GM18498 (cell line): ENCODE data around the gene ZYX.
A peak's percentile ranks its signal among the peaks of the same experiment; 100 is the strongest.

Source experiments
- ATAC-seq: cut with Tn5 transposase; IDR thresholded peaks from one replicate; pipeline ENCODE4 v1.9.1; 2021; ENCODE audit warnings: mild to moderate bottlenecking, moderate library complexity; ENCODE audit not compliant: unreplicated experiment

ZYX gene

GRCh38 chr7:143362131-143363015 is 18.8 kb upstream of the ZYX start, which contains the start of gene FAM131B:
Gene FAM131B, minus strand, starts transcription at chr7:143362713. Its CDS starts 110 bp downstream, at chr7:143362603.
- ATAC-seq: peak; percentile 47

- no peak for ATAC-seq
These were observed 17.9 kb upstream of the ZYX start for GRCh38 chr7:143363016-143363937.

- no peak for ATAC-seq
These were observed 13.2 kb upstream of the ZYX start for GRCh38 chr7:143367972-143368371.

GRCh38 chr7:143368387-143368786 is 12.8 kb upstream of the ZYX start:
- no peak for ATAC-seq

- ATAC-seq: no peak
These were observed 11.2 kb upstream of the ZYX start for GRCh38 chr7:143369678-143370651.

GRCh38 chr7:143372070-143372469 is 9.1 kb upstream of the ZYX start:
- ATAC-seq: no peak

GRCh38 chr7:143373255-143373794 is 7.8 kb upstream of the ZYX start:
- no peak for ATAC-seq

GRCh38 chr7:143374561-143374960 is 6.6 kb upstream of the ZYX start:
- ATAC-seq: no peak

- ATAC-seq: no peak
These were observed 5.7 kb upstream of the ZYX start for GRCh38 chr7:143375298-143376034.

GRCh38 chr7:143376396-143376795 is 4.7 kb upstream of the ZYX start:
- no peak for ATAC-seq

- peak; percentile 1 for ATAC-seq
These were observed 1.4 kb upstream of the ZYX start for GRCh38 chr7:143379611-143380259.

GRCh38 chr7:143380260-143380645 is 892 bp upstream of the ZYX start:
- ATAC-seq: peak; percentile 51

- peak; percentile 24 for ATAC-seq
These were observed 431 bp downstream of the ZYX start for GRCh38 chr7:143381427-143382125.

- ATAC-seq: no peak
These were observed 1.1 kb downstream of the ZYX start for GRCh38 chr7:143382126-143382790.

- ATAC-seq: no peak
These were observed 1.9 kb downstream of the ZYX start for GRCh38 chr7:143382791-143383641.

GRCh38 chr7:143383642-143383957 is 2.5 kb downstream of the ZYX start:
- no peak for ATAC-seq

GRCh38 chr7:143384148-143384547 is 3.0 kb downstream of the ZYX start:
- ATAC-seq: no peak
